HUES48 (cell line): ENCODE measurements around the gene MYH7B.

Source experiments
- H3K27ac ChIP-seq: one replicate; pipeline ENCODE4 v1.7.0; 2013; ENCODE audit warnings: low read depth, low read length, inconsistent platforms
- H3K27me3 ChIP-seq: 2 replicates; pipeline ENCODE4 v1.6.1; 2013; ENCODE audit warnings: mild to moderate bottlenecking, low read length; ENCODE audit not compliant: control insufficient read depth, insufficient read depth
- H3K36me3 ChIP-seq: 2 replicates; pipeline ENCODE4 v1.6.1; 2013; ENCODE audit warnings: low read length; ENCODE audit not compliant: control insufficient read depth, insufficient read depth
- H3K4me1 ChIP-seq: 2 replicates; pipeline ENCODE4 v1.6.1; 2013; ENCODE audit warnings: mild to moderate bottlenecking, low read length; ENCODE audit not compliant: control insufficient read depth, insufficient read depth
- H3K4me3 ChIP-seq: 2 replicates; pipeline ENCODE4 v1.5.1; 2013; ENCODE audit warnings: mild to moderate bottlenecking, low read depth, low read length
- H3K9ac ChIP-seq: 2 replicates; pipeline ENCODE4 v1.6.1; 2013; ENCODE audit warnings: mild to moderate bottlenecking, low read depth, low read length, moderate library complexity
- H3K9me3 ChIP-seq: 2 replicates; pipeline ENCODE4 v1.6.1; 2013; ENCODE audit warnings: low read length; ENCODE audit not compliant: control insufficient read depth, insufficient read depth

Gene MYH7B

GRCh38 chr20:35000922-35001595 is 45.4 kb downstream of the MYH7B start:
- H3K9ac ChIP-seq, result no peak overlapping the region
- H3K27me3 ChIP-seq, result no peaks in the 10 kb centered on the region
- no peak overlapping the region for H3K27ac ChIP-seq
- H3K4me3 ChIP-seq, result no peak overlapping the region
- no peaks in the 10 kb centered on the region for H3K4me1 ChIP-seq
- H3K36me3 ChIP-seq, result peaks cover 76% of the 10 kb centered on the region
- H3K9me3 ChIP-seq, result no peaks in the 10 kb centered on the region

DNA sequence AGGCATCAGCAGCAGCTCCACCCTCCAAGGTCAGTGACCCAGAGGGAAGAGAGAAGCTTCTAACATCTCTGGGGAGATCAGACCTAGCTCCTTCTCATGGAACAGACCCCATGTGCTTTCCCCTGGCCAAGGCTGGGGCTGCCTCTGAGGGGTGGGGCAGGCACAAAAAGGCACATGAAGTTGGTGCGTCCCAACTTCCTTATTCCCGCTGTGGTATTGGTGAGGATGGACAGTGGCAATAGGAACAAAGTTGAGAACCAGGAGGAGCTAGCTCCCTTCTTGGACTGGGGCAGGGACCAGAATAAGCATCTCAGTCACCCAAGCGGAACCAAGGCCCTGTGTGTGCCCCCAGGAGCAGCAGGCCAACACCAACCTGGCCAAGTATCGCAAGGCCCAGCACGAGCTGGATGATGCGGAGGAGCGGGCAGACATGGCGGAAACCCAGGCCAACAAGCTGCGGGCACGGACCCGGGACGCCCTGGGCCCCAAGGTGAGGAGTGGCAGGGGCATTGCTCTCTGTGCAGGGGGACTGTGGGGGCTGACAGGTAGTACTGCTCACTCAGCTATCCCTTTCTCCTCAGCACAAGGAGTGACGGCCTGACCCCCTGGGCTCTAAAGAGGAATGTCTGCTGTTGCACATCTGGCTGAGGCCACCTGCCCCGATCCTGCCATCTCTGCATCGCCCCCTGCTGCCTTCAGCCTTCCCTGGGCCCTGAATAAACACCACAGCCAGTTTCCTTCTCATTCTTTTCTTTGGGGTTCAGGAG is 46.1 kb downstream of the MYH7B start:
- no peaks in the 10 kb centered on the region for H3K4me1 ChIP-seq
- no peaks in the 10 kb centered on the region for H3K9me3 ChIP-seq
- H3K36me3 ChIP-seq, result peaks cover 79% of the 10 kb centered on the region
- no peaks in the 10 kb centered on the region for H3K27me3 ChIP-seq
- no peak overlapping the region for H3K9ac ChIP-seq
- H3K4me3 ChIP-seq, result no peak overlapping the region
- H3K27ac ChIP-seq, result no peak overlapping the region

- Histone ChIP-seq H3K36me3 (peaks cover 87% of the 10 kb centered on the region), H3K27ac (no peak overlapping the region), H3K4me1 (no peaks in the 10 kb centered on the region), H3K9me3 (no peaks in the 10 kb centered on the region), H3K9ac (no peak overlapping the region), H3K27me3 (no peaks in the 10 kb centered on the region), H3K4me3 (no peak overlapping the region)
Observed at GRCh38 chr20:35002426-35003210, 47.0 kb downstream of the MYH7B start.

DNA sequence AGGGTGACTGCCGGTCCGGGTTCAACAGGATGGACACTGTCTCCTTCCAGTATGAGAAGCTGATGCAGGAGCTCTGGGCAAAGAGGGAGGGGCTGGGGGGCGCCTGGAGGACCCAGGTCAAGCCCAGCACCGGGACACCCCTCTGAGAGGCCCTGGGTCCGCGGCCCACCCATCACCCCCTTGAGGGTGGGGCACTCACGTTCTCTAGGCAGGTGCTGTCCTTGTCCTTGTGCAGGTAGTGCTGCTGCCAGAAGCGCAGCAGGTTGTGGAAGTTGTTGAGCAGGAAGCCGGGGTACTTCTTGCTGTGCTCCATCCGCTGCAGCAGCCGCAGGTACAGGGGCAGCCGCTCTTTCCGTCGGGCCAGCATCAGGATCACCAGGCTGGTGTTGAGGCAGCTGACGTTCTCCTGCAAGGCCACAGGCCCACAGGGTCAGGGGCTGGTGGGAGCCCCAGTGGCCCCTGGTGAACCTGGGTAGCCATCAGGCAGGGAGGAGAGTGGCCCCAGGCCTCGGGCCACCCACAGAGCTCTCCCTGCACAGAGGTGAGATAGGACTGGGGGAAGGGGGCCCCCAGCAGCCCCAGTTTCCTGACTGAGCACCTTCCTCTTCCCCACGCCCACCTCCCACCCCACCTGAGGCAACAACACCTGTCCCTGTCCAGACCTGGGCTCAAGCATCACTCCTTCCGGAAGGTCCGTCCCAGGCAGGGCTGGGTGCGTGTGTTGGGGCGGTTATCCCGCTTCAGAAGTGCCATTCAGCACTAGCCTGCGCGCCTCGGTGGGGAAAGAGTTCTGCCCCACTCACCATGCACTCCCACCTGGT is 47.8 kb downstream of the MYH7B start:
- no peak overlapping the region for H3K4me3 ChIP-seq
- peaks cover 95% of the 10 kb centered on the region for H3K36me3 ChIP-seq
- H3K9me3 ChIP-seq, result no peaks in the 10 kb centered on the region
- H3K4me1 ChIP-seq, result no peaks in the 10 kb centered on the region
- no peaks in the 10 kb centered on the region for H3K27me3 ChIP-seq
- no peak overlapping the region for H3K27ac ChIP-seq
- H3K9ac ChIP-seq, result no peak overlapping the region

GRCh38 chr20:35004051-35004725 is 48.5 kb downstream of the MYH7B start:
- Histone ChIP-seq H3K9me3 (no peaks in the 10 kb centered on the region), H3K36me3 (peaks cover 96% of the 10 kb centered on the region), H3K4me1 (no peaks in the 10 kb centered on the region), H3K27ac (no peak overlapping the region), H3K4me3 (no peak overlapping the region), H3K27me3 (no peaks in the 10 kb centered on the region), H3K9ac (no peak overlapping the region)

- Histone ChIP-seq H3K4me3 (no peak overlapping the region), H3K9ac (no peak overlapping the region), H3K36me3 (peaks cover 99% of the 10 kb centered on the region), H3K4me1 (no peaks in the 10 kb centered on the region), H3K27ac (no peak overlapping the region), H3K27me3 (no peaks in the 10 kb centered on the region), H3K9me3 (no peaks in the 10 kb centered on the region)
Observed at GRCh38 chr20:35004749-35005462, 49.2 kb downstream of the MYH7B start.
